ACHN (cell line): ENCODE data around the gene SLC52A1.
A peak's percentile ranks its signal among the peaks of the same experiment; 100 is the strongest.
"Not testable (repeated sequence)": the region's sequence is repeated elsewhere in the genome, so short reads cannot be mapped to it uniquely, and the experiment has no call there.

ENCODE experiments used
- DNase-seq: peaks from one replicate; pipeline ENCODE4 v3.0.0-alpha.2; 2015
- in situ Hi-C: cut with HindIII; loops from 2 replicates; pipeline ENCODE4 v1.10.0; 2017; ENCODE audit warnings: low sequenced_read_pairs, low pct_ligation_motif_present, low pct_unique_long_range_greater_than_20kb

The SLC52A1 gene

GRCh38 chr17:5035315-5035714 lies at the start of gene SLC52A1:
SLC52A1 (minus strand) TSS chr17:5035426; CDS start chr17:5034606, 820 bp downstream.
- in situ Hi-C loops: no loop called here
- DNase-seq: peak; percentile 31

- DNase-seq: no peak
- in situ Hi-C loops: no loop called here
Observed at GRCh38 chr17:5080591-5080990, 45.4 kb upstream of the SLC52A1 start.

GRCh38 chr17:5078106-5079028 lies 43.1 kb upstream of the SLC52A1 start, which contains the start of gene ZFP3:
ZFP3 (plus strand) TSS chr17:5078467; CDS start chr17:5091505, 13,038 bp downstream.
- in situ Hi-C loops: no loop called here
- DNase-seq: no peak

- in situ Hi-C loops: no loop called here
- DNase-seq: no peak
Observed at GRCh38 chr17:5077781-5078105, 42.5 kb upstream of the SLC52A1 start.

- in situ Hi-C loops, DNase-seq: not testable (repeated sequence)
Observed at GRCh38 chr17:5077275-5077674, 42.0 kb upstream of the SLC52A1 start.

- DNase-seq, in situ Hi-C loops: not testable (repeated sequence)
Observed at GRCh38 chr17:5075472-5075871, 40.2 kb upstream of the SLC52A1 start.

- in situ Hi-C loops: no loop called here
- no peak for DNase-seq
Observed at GRCh38 chr17:5069724-5070123, 34.5 kb upstream of the SLC52A1 start.

GRCh38 chr17:5068236-5068635 lies 33.0 kb upstream of the SLC52A1 start:
- in situ Hi-C loops: no loop called here
- DNase-seq: no peak

- DNase-seq: no peak
- in situ Hi-C loops: no loop called here
Observed at GRCh38 chr17:5065227-5065744, 30.1 kb upstream of the SLC52A1 start.

GRCh38 chr17:5055543-5055942 lies 20.3 kb upstream of the SLC52A1 start:
- DNase-seq: no peak
- in situ Hi-C loops: no loop called here

- in situ Hi-C loops: no loop called here
- no peak for DNase-seq
Observed at GRCh38 chr17:5050278-5050677, 15.1 kb upstream of the SLC52A1 start.

- DNase-seq: no peak
- in situ Hi-C loops: no loop called here
Observed at GRCh38 chr17:5049314-5049841, 14.2 kb upstream of the SLC52A1 start.

- in situ Hi-C loops: no loop called here
- no peak for DNase-seq
Observed at GRCh38 chr17:5047446-5047845, 12.2 kb upstream of the SLC52A1 start.

- in situ Hi-C loops: no loop called here
- no peak for DNase-seq
Observed at GRCh38 chr17:5045496-5045895, 10.3 kb upstream of the SLC52A1 start.

- in situ Hi-C loops: no loop called here
- no peak for DNase-seq
Observed at GRCh38 chr17:5044630-5045029, 9.4 kb upstream of the SLC52A1 start.

GRCh38 chr17:5043524-5043923 lies 8.3 kb upstream of the SLC52A1 start:
- no peak for DNase-seq
- in situ Hi-C loops: no loop called here

- DNase-seq: no peak
- in situ Hi-C loops: no loop called here
Observed at GRCh38 chr17:5042157-5043022, 7.2 kb upstream of the SLC52A1 start.

GRCh38 chr17:5034651-5035050 lies 575 bp downstream of the SLC52A1 start:
- in situ Hi-C loops: no loop called here
- no peak for DNase-seq

- in situ Hi-C loops: no loop called here
- no peak for DNase-seq
Observed at GRCh38 chr17:5034063-5034462, 1.2 kb downstream of the SLC52A1 start.
